OCI-LY1 (cell line): ENCODE data around the gene C1S.

Source experiments
- H2AFZ ChIP-seq: fragments of 200-600 bp; sonication (generic), shearing (Covaris generic); 2 replicates; pipeline ENCODE4 v1.6.0; 2014; ENCODE audit warnings: antibody characterized with exemption, mild to moderate bottlenecking, low read length
- H3F3A ChIP-seq: fragments of 200-600 bp; sonication (generic), shearing (Covaris generic); 2 replicates; pipeline ENCODE4 v1.6.0; 2014; ENCODE audit warnings: mild to moderate bottlenecking, antibody characterized with exemption, low read length, moderate library complexity; ENCODE audit not compliant: insufficient read depth
- H3K27ac ChIP-seq: fragments of 200-600 bp; sonication (generic); 2 replicates; pipeline ENCODE4 v1.5.1; 2014; ENCODE audit warnings: low read length, mixed run types, mild to moderate bottlenecking, low read depth; ENCODE audit not compliant: poor library complexity, severe bottlenecking
- H3K27me3 ChIP-seq: fragments of 200-600 bp; sonication (generic); 2 replicates; pipeline ENCODE4 v1.6.0; 2014; ENCODE audit warnings: antibody characterized with exemption, mild to moderate bottlenecking, low read length, moderate library complexity; ENCODE audit not compliant: insufficient read depth
- H3K36me3 ChIP-seq: fragments of 200-600 bp; sonication (generic); 2 replicates; pipeline ENCODE4 v1.6.1; 2014; ENCODE audit warnings: mild to moderate bottlenecking, antibody characterized with exemption, low read length, moderate library complexity, mixed read lengths; ENCODE audit not compliant: insufficient read depth
- H3K4me1 ChIP-seq: fragments of 200-600 bp; sonication (generic); 2 replicates; pipeline ENCODE4 v1.5.1; 2014; ENCODE audit warnings: mild to moderate bottlenecking, low read length, moderate library complexity; ENCODE audit not compliant: insufficient read depth, severe bottlenecking
- H3K4me2 ChIP-seq: fragments of 200-600 bp; sonication (generic), shearing (Covaris generic); 2 replicates; pipeline ENCODE4 v1.6.1; 2014; ENCODE audit warnings: low read length
- H3K4me3 ChIP-seq: fragments of 200-600 bp; sonication (generic); 2 replicates; pipeline ENCODE4 v1.5.1; 2014; ENCODE audit warnings: low read length, low read depth, mild to moderate bottlenecking, mixed read lengths; ENCODE audit not compliant: poor library complexity, severe bottlenecking
- H3K79me2 ChIP-seq: fragments of 200-600 bp; shearing (Covaris generic); 2 replicates; pipeline ENCODE4 v1.6.1; 2016; ENCODE audit warnings: mixed run types, low read length, mixed read lengths; ENCODE audit not compliant: insufficient read depth
- H3K9ac ChIP-seq: fragments of 200-600 bp; sonication (generic), shearing (Covaris generic); 2 replicates; pipeline ENCODE4 v1.6.1; 2014; ENCODE audit warnings: mild to moderate bottlenecking, low read length, mixed read lengths
- H3K9me2 ChIP-seq: fragments of 200-600 bp; sonication (generic), shearing (Covaris generic); 2 replicates; pipeline ENCODE4 v1.6.1; 2014; ENCODE audit warnings: low read depth, mild to moderate bottlenecking, low read length, mixed read lengths
- H3K9me3 ChIP-seq: fragments of 200-600 bp; shearing (Covaris generic); 2 replicates; pipeline ENCODE4 v1.6.1; 2014; ENCODE audit warnings: low read length, mixed read lengths
- H4K20me1 ChIP-seq: fragments of 200-600 bp; sonication (generic), shearing (Covaris generic); 2 replicates; pipeline ENCODE4 v1.6.0; 2016; ENCODE audit warnings: mild to moderate bottlenecking, low read length; ENCODE audit not compliant: insufficient read depth
- EZH2 ChIP-seq: fragments of 200-600 bp; sonication (generic), shearing (Covaris generic); IDR thresholded peaks from 2 replicates; pipeline ENCODE4 v1.8.0; 2017; ENCODE audit warnings: borderline replicate concordance, mixed run types, mild to moderate bottlenecking, antibody characterized with exemption, low read length, moderate library complexity, mixed read lengths
- TF ChIP-seq, protein P1 (sequence below): fragments of 200-600 bp; sonication (generic), shearing (Covaris generic); IDR thresholded peaks from 2 replicates; pipeline ENCODE4 v1.5.1; 2017; ENCODE audit warnings: mild to moderate bottlenecking, antibody characterized with exemption, low read length, moderate library complexity, mixed read lengths

C1S gene

DNA sequence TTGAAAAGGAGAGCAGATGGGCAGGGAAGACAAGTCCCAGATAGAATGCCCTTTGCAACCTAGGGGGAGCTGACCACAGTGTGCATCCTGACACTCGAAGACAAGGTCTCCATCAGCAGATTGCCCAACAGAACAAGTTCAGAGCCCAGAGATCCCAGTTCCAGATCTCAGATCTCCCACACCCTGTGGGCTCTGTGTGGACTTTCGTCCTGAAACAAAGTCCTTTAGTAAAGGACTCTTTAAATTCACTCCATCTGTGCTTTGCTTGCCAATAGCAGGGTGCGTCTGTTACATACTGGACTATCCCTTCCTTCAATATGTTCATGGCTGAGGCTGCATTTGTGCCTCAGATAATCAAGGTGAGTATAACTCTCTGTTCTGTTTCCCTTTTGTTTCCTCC, 57.2 kb downstream of the C1S start:
- H2AFZ ChIP-seq: no peak overlapping the region
- H4K20me1 ChIP-seq: no peaks in the 10 kb centered on the region
- no peaks in the 10 kb centered on the region for H3K9me2 ChIP-seq
- H3K9ac ChIP-seq: no peak overlapping the region
- H3K79me2 ChIP-seq: no peaks in the 10 kb centered on the region
- TF ChIP-seq, protein P1, sequence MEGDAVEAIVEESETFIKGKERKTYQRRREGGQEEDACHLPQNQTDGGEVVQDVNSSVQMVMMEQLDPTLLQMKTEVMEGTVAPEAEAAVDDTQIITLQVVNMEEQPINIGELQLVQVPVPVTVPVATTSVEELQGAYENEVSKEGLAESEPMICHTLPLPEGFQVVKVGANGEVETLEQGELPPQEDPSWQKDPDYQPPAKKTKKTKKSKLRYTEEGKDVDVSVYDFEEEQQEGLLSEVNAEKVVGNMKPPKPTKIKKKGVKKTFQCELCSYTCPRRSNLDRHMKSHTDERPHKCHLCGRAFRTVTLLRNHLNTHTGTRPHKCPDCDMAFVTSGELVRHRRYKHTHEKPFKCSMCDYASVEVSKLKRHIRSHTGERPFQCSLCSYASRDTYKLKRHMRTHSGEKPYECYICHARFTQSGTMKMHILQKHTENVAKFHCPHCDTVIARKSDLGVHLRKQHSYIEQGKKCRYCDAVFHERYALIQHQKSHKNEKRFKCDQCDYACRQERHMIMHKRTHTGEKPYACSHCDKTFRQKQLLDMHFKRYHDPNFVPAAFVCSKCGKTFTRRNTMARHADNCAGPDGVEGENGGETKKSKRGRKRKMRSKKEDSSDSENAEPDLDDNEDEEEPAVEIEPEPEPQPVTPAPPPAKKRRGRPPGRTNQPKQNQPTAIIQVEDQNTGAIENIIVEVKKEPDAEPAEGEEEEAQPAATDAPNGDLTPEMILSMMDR: no peak
- TF ChIP-seq EZH2: no peak
- H3K4me2 ChIP-seq: no peak overlapping the region
- no peaks in the 10 kb centered on the region for H3K27me3 ChIP-seq
- H3K27ac ChIP-seq: no peak overlapping the region
- H3K4me1 ChIP-seq: no peaks in the 10 kb centered on the region
- no peak overlapping the region for H3K4me3 ChIP-seq
- H3K36me3 ChIP-seq: no peaks in the 10 kb centered on the region
- H3K9me3 ChIP-seq: no peaks in the 10 kb centered on the region
- no peaks in the 10 kb centered on the region for H3F3A ChIP-seq

- H3K9me3 ChIP-seq: no peaks in the 10 kb centered on the region
Measured at GRCh38 chr12:7118881-7119280, 58.4 kb downstream of the C1S start.

DNA sequence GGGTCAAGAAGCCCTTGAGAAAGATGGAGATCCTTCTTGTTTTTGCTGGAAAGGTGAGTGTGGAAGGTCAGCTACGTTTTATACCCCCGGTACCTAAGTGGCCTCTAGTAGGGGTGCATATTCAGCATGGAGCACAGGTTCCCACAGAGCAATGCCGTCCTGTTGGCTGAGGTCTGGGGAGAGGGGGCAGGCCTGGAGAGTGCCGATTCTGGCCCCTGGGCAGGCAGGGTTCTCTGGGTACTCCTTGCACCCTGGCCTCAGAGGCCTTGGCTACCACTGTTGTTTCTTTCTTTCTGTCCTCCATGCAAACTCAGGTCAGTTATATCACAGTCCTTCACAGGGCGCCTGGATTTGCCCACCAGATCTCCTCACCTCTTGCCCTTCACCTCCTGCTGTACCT, 59.6 kb downstream of the C1S start:
- Histone ChIP-seq H3K4me1 (no peaks in the 10 kb centered on the region), H3K79me2 (no peaks in the 10 kb centered on the region), H3K27me3 (no peaks in the 10 kb centered on the region), H3K4me2 (no peak overlapping the region), H3K9ac (no peak overlapping the region), H3K36me3 (no peaks in the 10 kb centered on the region), H3F3A (no peaks in the 10 kb centered on the region), H3K9me2 (no peaks in the 10 kb centered on the region), H2AFZ (no peak overlapping the region), H3K27ac (no peak overlapping the region), H4K20me1 (no peaks in the 10 kb centered on the region), H3K9me3 (no peaks in the 10 kb centered on the region), H3K4me3 (no peak overlapping the region)
- no peak for TF ChIP-seq EZH2
- TF ChIP-seq, protein P1: no peak

More at GRCh38 chr12:7118881-7119280, 58.4 kb downstream of the C1S start:
- Histone ChIP-seq H3F3A (no peaks in the 10 kb centered on the region), H2AFZ (no peak overlapping the region), H3K79me2 (no peaks in the 10 kb centered on the region), H3K9me2 (no peaks in the 10 kb centered on the region), H3K4me2 (no peak overlapping the region), H3K27me3 (no peaks in the 10 kb centered on the region), H3K9ac (no peak overlapping the region), H3K36me3 (no peaks in the 10 kb centered on the region), H3K27ac (no peak overlapping the region), H4K20me1 (no peaks in the 10 kb centered on the region), H3K4me3 (no peak overlapping the region), H3K4me1 (no peaks in the 10 kb centered on the region)
- TF ChIP-seq, protein P1: no peak
- TF ChIP-seq EZH2: no peak
